NCI-H2196 treated with DMSO at 0.1 percent for 48 hours (cell line): ENCODE data around the gene MYNN.

ENCODE experiments used
- DNase-seq: peaks from one replicate; lab custom pipeline; 2025; ENCODE audit not compliant: unreplicated experiment; lab: John Stamatoyannopoulos, UW

Gene MYNN

DNA sequence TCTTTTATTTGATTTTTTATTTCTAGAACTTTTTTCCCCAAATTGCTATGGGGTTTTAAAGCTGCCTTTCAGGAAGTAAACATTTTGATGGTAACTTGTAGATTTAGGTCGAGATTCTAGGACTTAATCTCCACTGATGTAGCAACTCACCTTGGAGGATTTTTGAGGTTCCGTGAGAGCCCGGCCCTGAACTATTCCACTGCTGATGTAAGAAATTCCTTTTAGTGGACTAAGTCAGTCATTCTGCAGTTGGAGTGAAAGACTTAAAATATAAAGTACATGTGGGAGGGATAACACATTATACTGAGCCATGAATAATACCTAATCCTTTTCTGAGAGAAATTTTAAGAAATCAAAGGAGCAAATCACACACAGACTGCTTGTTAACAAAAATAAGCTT is 52.1 kb downstream of the MYNN start:
- DNase-seq, result no peak

GRCh38 chr3:169827712-169828111 is 54.5 kb downstream of the MYNN start:
- DNase-seq, result no peak

- DNase-seq, result no peak
Measured at GRCh38 chr3:169835533-169835932, 62.3 kb downstream of the MYNN start.

DNA sequence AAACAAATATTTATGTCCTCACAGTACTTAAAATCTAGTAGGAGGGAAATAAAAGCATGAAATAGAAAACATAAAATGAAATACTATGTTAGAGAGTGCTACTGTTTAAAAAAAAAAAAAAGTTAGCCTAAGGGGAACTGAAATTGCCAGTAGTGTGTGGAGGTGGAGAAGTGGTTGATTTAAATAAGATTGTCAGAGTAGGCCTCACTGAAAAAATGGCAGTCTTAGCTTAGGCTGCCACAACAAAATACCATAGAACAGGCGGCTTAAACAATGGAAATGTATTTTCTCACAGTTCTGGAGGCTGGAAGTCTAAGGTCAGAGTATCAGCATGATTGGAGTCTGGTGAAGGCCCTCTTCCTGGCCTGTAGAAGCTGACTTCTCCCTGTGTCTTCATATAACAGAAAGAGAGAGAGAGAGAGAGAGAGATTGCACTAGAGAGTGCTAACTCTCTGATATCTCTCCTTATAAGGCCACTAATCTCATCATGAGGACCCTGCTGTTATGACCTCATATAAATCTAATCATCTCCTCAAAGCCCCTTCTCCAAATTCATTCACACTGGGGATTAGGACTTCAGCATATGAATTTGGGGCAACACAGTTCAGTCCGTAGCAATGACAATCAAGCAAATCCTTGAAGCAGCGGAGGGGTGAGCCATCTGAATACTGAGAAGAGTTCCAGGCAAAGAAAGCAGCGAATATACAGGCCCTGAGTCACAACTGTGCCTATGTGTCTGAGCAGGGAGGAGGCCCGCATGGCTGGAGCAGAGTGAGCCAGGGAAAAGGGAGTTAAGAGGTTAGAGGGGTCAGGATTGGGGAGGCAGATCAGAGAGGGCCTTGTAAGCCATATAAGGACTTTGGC is 63.1 kb downstream of the MYNN start:
- DNase-seq, result no peak

- no peak for DNase-seq
Measured at GRCh38 chr3:169836942-169837275, 63.7 kb downstream of the MYNN start.

- no peak for DNase-seq
Measured at GRCh38 chr3:169838511-169839030, 65.4 kb downstream of the MYNN start.
